ENCODE results near the gene TCEANC.

TCEANC gene

GRCh38 chrX:13694359-13694758 lies 41.4 kb downstream of the TCEANC start:
- DNase-seq = no peak

GRCh38 chrX:13694983-13695382 lies 42.0 kb downstream of the TCEANC start:
- DNase-seq = no peak

GRCh38 chrX:13695601-13696115 lies 42.7 kb downstream of the TCEANC start:
- no peak for DNase-seq

- no peak for DNase-seq
Observed at GRCh38 chrX:13697455-13697854, 44.5 kb downstream of the TCEANC start.

- DNase-seq = no peak
Observed at GRCh38 chrX:13697976-13698375, 45.0 kb downstream of the TCEANC start.

- DNase-seq = no peak
Observed at GRCh38 chrX:13698432-13698831, 45.5 kb downstream of the TCEANC start.

GRCh38 chrX:13699183-13699826 lies 46.4 kb downstream of the TCEANC start:
- DNase-seq = no peak

- no peak for DNase-seq
Observed at GRCh38 chrX:13700380-13700779, 47.4 kb downstream of the TCEANC start.

GRCh38 chrX:13702111-13702789 lies 49.3 kb downstream of the TCEANC start:
- DNase-seq = no peak

- DNase-seq = no peak
Observed at GRCh38 chrX:13703135-13703534, 50.2 kb downstream of the TCEANC start.

- no peak for DNase-seq
Observed at GRCh38 chrX:13703589-13703988, 50.6 kb downstream of the TCEANC start.

GRCh38 chrX:13711141-13711540 lies 58.2 kb downstream of the TCEANC start:
- no peak for DNase-seq
